SK-N-SH treated with all-trans-retinoic acid at 6 μM for 48 hours (cell line): Measurements from ENCODE around the gene CEACAM8.

Experiments used
- ATAC-seq: fragments of 200-7000 bp; cut with Tn5 transposase; 3 replicates; pipeline ENCODE4 v1.9.1; 2020; ENCODE audit warnings: mild to moderate bottlenecking, moderate library complexity
- ARNTL ChIP-seq: fragments of 450-650 bp; formaldehyde crosslinking; IDR thresholded peaks from 2 replicates; pipeline ENCODE4 v1.5.0; 2020; ENCODE audit warnings: low read depth, mild to moderate bottlenecking, moderate library complexity, borderline replicate concordance
- BACH2 ChIP-seq: fragments of 250-450 bp; sonication (Bioruptor Pico); IDR thresholded peaks from 2 replicates; pipeline ENCODE4 v1.9.0; 2021; ENCODE audit warnings: mild to moderate bottlenecking, borderline replicate concordance
- CSDC2 ChIP-seq: fragments of 250-450 bp; sonication (Bioruptor Pico); IDR thresholded peaks from 2 replicates; pipeline ENCODE4 v1.5.0; 2020; ENCODE audit warnings: mild to moderate bottlenecking, moderate library complexity
- ESRRG ChIP-seq: fragments of 250-450 bp; sonication (Bioruptor Pico); IDR thresholded peaks from 2 replicates; pipeline ENCODE4 v1.6.1; 2021; ENCODE audit warnings: mild to moderate bottlenecking
- GLIS3 ChIP-seq: fragments of 250-450 bp; sonication (Bioruptor Pico); IDR thresholded peaks from 2 replicates; pipeline ENCODE4 v1.5.0; 2020; ENCODE audit warnings: mild to moderate bottlenecking, moderate library complexity
- ISL1 ChIP-seq: fragments of 250-450 bp; sonication (Bioruptor Pico); IDR thresholded peaks from 2 replicates; pipeline ENCODE4 v2.1.2; 2022; ENCODE audit warnings: mild to moderate bottlenecking, moderate library complexity
- OSR1 ChIP-seq: fragments of 250-450 bp; sonication (Bioruptor Pico); IDR thresholded peaks from 2 replicates; pipeline ENCODE4 v1.8.0; 2022; ENCODE audit warnings: moderate library complexity, mild to moderate bottlenecking, inconsistent platforms
- POU6F1 ChIP-seq: fragments of 250-450 bp; sonication (Bioruptor Pico); IDR thresholded peaks from 2 replicates; pipeline ENCODE4 v1.8.0; 2021; ENCODE audit warnings: low read depth, mild to moderate bottlenecking, moderate library complexity, borderline replicate concordance
- PPARA ChIP-seq: fragments of 250-450 bp; sonication (Bioruptor Pico); IDR thresholded peaks from 2 replicates; pipeline ENCODE4 v1.5.0; 2020; ENCODE audit warnings: mild to moderate bottlenecking, borderline replicate concordance
- RARB ChIP-seq: fragments of 250-450 bp; sonication (Bioruptor Pico); IDR thresholded peaks from 2 replicates; pipeline ENCODE4 v1.8.0; 2021; ENCODE audit warnings: mild to moderate bottlenecking, moderate library complexity
- SNAI2 ChIP-seq: fragments of 250-450 bp; sonication (Bioruptor Pico); IDR thresholded peaks from 2 replicates; pipeline ENCODE4 v1.5.0; 2020; ENCODE audit warnings: mild to moderate bottlenecking, moderate library complexity
- TCF4 ChIP-seq: fragments of 250-450 bp; sonication (Bioruptor Pico); IDR thresholded peaks from 2 replicates; pipeline ENCODE4 v1.8.0; 2021; ENCODE audit warnings: mild to moderate bottlenecking, moderate library complexity, borderline replicate concordance
- TOX ChIP-seq: fragments of 250-450 bp; sonication (Bioruptor Pico); IDR thresholded peaks from 2 replicates; pipeline ENCODE4 v1.8.0; 2021; ENCODE audit warnings: mild to moderate bottlenecking, moderate library complexity, borderline replicate concordance
- ZC3H10 ChIP-seq: fragments of 250-450 bp; sonication (Bioruptor Pico); IDR thresholded peaks from 2 replicates; pipeline ENCODE4 v1.5.1; 2021; ENCODE audit warnings: mild to moderate bottlenecking, moderate library complexity
- ZFP3 ChIP-seq: fragments of 250-450 bp; sonication (Bioruptor Pico); IDR thresholded peaks from 2 replicates; pipeline ENCODE4 v1.5.0; 2020; ENCODE audit warnings: mild to moderate bottlenecking, moderate library complexity
- ZFP30 ChIP-seq: fragments of 450-650 bp; formaldehyde crosslinking; IDR thresholded peaks from 2 replicates; pipeline ENCODE4 v1.5.0; 2022; ENCODE audit warnings: mild to moderate bottlenecking, moderate library complexity
- ZNF565 ChIP-seq: fragments of 450-650 bp; formaldehyde crosslinking; conservative IDR thresholded peaks from 2 replicates; pipeline ENCODE4 v1.5.0; 2020; ENCODE audit warnings: low read depth, mild to moderate bottlenecking, moderate library complexity
- ZNF70 ChIP-seq: fragments of 450-650 bp; formaldehyde crosslinking; IDR thresholded peaks from 2 replicates; pipeline ENCODE4 v1.5.0; 2020; ENCODE audit warnings: mild to moderate bottlenecking, moderate library complexity
- ZNF8 ChIP-seq: fragments of 450-650 bp; formaldehyde crosslinking; IDR thresholded peaks from 2 replicates; pipeline ENCODE4 v1.5.0; 2020; ENCODE audit warnings: mild to moderate bottlenecking, moderate library complexity
- TF ChIP-seq, protein P1 (sequence below): fragments of 250-450 bp; sonication (Bioruptor Pico); IDR thresholded peaks from 2 replicates; pipeline ENCODE4 v1.5.0; 2020; ENCODE audit warnings: mild to moderate bottlenecking, moderate library complexity
- TF ChIP-seq, protein P2 (sequence below): fragments of 250-450 bp; sonication (Bioruptor Pico); IDR thresholded peaks from 2 replicates; pipeline ENCODE4 v1.5.1; 2020; ENCODE audit warnings: low read depth, mild to moderate bottlenecking, moderate library complexity
- TF ChIP-seq, protein P3 (sequence below): fragments of 250-450 bp; sonication (Bioruptor Pico); IDR thresholded peaks from 2 replicates; pipeline ENCODE4 v1.5.1; 2021; ENCODE audit warnings: mild to moderate bottlenecking, moderate library complexity
- TF ChIP-seq, protein P4 (sequence below): fragments of 250-450 bp; sonication (Bioruptor Pico); IDR thresholded peaks from 2 replicates; pipeline ENCODE4 v1.8.0; 2020; ENCODE audit warnings: mild to moderate bottlenecking, moderate library complexity, borderline replicate concordance

CEACAM8 gene

DNA sequence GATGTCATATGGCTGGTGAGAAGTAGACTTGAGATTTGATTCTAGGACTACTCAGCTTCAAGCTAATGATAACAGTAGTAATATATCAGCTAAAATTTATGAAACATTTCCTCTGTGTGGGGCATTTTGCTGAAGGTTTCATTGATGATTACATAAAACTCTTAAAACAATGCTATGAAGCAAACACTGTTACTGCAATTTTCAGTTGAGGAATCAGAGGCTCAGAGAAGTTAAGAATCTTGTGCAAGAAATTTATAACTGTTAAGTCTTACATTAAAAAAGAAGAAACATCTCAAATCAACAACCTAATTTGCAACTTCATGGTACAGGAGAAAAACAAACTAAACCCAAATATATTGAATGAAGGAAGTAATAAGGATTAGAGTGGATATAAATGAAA, 10.3 kb downstream of the CEACAM8 start:
- TF ChIP-seq ZFP30 (CRISPR knock-in tag) (no peak), ZNF565 (CRISPR knock-in tag) (no peak), ZNF70 (no peak), ZNF8 (CRISPR knock-in tag) (no peak), ARNTL (CRISPR knock-in tag) (no peak), OSR1 (no peak), CSDC2 (CRISPR knock-in tag) (no peak), TOX (no peak), POU6F1 (CRISPR knock-in tag) (no peak), TCF4 (no peak), ZC3H10 (CRISPR knock-in tag) (no peak), GLIS3 (CRISPR knock-in tag) (no peak)
- TF ChIP-seq, protein P1, sequence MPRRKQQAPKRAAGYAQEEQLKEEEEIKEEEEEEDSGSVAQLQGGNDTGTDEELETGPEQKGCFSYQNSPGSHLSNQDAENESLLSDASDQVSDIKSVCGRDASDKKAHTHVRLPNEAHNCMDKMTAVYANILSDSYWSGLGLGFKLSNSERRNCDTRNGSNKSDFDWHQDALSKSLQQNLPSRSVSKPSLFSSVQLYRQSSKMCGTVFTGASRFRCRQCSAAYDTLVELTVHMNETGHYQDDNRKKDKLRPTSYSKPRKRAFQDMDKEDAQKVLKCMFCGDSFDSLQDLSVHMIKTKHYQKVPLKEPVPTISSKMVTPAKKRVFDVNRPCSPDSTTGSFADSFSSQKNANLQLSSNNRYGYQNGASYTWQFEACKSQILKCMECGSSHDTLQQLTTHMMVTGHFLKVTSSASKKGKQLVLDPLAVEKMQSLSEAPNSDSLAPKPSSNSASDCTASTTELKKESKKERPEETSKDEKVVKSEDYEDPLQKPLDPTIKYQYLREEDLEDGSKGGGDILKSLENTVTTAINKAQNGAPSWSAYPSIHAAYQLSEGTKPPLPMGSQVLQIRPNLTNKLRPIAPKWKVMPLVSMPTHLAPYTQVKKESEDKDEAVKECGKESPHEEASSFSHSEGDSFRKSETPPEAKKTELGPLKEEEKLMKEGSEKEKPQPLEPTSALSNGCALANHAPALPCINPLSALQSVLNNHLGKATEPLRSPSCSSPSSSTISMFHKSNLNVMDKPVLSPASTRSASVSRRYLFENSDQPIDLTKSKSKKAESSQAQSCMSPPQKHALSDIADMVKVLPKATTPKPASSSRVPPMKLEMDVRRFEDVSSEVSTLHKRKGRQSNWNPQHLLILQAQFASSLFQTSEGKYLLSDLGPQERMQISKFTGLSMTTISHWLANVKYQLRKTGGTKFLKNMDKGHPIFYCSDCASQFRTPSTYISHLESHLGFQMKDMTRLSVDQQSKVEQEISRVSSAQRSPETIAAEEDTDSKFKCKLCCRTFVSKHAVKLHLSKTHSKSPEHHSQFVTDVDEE (CRISPR knock-in tag) = no peak
- TF ChIP-seq, protein P2, sequence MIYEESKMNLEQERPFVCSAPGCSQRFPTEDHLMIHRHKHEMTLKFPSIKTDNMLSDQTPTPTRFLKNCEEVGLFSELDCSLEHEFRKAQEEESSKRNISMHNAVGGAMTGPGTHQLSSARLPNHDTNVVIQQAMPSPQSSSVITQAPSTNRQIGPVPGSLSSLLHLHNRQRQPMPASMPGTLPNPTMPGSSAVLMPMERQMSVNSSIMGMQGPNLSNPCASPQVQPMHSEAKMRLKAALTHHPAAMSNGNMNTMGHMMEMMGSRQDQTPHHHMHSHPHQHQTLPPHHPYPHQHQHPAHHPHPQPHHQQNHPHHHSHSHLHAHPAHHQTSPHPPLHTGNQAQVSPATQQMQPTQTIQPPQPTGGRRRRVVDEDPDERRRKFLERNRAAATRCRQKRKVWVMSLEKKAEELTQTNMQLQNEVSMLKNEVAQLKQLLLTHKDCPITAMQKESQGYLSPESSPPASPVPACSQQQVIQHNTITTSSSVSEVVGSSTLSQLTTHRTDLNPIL (CRISPR knock-in tag) = no peak
- TF ChIP-seq, protein P3, sequence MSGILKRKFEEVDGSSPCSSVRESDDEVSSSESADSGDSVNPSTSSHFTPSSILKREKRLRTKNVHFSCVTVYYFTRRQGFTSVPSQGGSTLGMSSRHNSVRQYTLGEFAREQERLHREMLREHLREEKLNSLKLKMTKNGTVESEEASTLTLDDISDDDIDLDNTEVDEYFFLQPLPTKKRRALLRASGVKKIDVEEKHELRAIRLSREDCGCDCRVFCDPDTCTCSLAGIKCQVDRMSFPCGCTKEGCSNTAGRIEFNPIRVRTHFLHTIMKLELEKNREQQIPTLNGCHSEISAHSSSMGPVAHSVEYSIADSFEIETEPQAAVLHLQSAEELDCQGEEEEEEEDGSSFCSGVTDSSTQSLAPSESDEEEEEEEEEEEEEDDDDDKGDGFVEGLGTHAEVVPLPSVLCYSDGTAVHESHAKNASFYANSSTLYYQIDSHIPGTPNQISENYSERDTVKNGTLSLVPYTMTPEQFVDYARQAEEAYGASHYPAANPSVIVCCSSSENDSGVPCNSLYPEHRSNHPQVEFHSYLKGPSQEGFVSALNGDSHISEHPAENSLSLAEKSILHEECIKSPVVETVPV = no peak
- no peak for ATAC-seq

DNA sequence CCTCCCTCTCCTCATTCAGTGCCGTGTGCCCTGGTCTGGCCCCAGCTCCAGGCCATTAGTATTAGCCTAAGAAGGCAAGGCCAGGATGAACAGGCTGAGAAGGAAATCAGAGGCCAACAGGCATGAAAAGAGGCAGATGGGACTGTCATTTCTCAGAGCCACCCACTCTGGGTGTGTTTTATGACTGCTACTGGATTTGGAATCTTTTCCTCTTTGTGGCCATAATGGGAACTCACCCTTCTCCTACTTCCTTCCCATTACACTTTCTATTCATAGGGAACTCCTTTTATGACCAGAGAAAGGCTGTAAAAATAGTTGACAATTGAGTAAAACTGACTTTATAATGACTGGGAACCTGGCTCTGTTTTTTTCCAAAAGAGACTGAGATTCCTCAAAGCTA, 17.7 kb downstream of the CEACAM8 start:
- no peak for ATAC-seq
- no peak for TF ChIP-seq ZNF565 (CRISPR knock-in tag)
- no peak for TF ChIP-seq POU6F1 (CRISPR knock-in tag)
- TF ChIP-seq, all 23 proteins: peak for 0

DNA sequence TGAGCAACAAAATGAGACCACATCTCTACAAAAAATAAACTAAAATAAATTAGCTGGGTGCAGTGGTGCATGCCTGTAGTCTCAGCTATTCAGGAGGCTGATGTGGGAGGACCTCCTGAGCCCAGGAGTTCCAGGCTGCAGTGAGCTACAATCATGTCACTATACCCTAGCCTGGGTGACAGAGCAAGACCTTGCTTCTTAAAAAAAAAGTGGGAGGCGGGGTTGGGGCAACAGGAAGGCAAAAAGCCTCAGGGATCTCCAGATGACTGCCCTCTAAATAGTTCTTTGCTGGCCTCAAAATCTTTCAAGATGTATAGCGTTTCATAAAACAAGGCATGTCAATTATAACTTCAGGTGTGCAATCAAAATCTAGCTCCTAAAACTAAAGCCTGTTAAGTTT, 18.5 kb downstream of the CEACAM8 start:
- ATAC-seq = no peak
- TF ChIP-seq ZFP3 (CRISPR knock-in tag) (no peak), ZNF70 (no peak), GLIS3 (CRISPR knock-in tag) (no peak), ZC3H10 (CRISPR knock-in tag) (no peak), ISL1 (CRISPR knock-in tag) (no peak), ZNF8 (CRISPR knock-in tag) (no peak), PPARA (CRISPR knock-in tag) (no peak), RARB (CRISPR knock-in tag) (no peak), OSR1 (no peak), TCF4 (no peak), ESRRG (CRISPR knock-in tag) (no peak), TOX (no peak), POU6F1 (CRISPR knock-in tag) (no peak), BACH2 (CRISPR knock-in tag) (no peak), SNAI2 (no peak), ZFP30 (CRISPR knock-in tag) (no peak)
- TF ChIP-seq, protein P4, sequence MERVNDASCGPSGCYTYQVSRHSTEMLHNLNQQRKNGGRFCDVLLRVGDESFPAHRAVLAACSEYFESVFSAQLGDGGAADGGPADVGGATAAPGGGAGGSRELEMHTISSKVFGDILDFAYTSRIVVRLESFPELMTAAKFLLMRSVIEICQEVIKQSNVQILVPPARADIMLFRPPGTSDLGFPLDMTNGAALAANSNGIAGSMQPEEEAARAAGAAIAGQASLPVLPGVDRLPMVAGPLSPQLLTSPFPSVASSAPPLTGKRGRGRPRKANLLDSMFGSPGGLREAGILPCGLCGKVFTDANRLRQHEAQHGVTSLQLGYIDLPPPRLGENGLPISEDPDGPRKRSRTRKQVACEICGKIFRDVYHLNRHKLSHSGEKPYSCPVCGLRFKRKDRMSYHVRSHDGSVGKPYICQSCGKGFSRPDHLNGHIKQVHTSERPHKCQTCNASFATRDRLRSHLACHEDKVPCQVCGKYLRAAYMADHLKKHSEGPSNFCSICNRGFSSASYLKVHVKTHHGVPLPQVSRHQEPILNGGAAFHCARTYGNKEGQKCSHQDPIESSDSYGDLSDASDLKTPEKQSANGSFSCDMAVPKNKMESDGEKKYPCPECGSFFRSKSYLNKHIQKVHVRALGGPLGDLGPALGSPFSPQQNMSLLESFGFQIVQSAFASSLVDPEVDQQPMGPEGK = no peak
- TF ChIP-seq, protein P3 = no peak
